Measurements from ENCODE around the gene TCERG1L. TPM values are rescaled to one million over a fixed set of nuclear protein-coding genes. Genes with fewer than 3 reads are reported as not detected.

The TCERG1L gene
- total RNA-seq, 2 donors from 2014 or later = not detected

GRCh38 chr10:131086094-131086493, 225.4 kb downstream of the TCERG1L start:
- H3K27me3 ChIP-seq (replicated peaks; ENCODE audit: insufficient read depth) = no peaks in the 10 kb centered on the region
- H3K9me3 ChIP-seq = no peaks in the 10 kb centered on the region

GRCh38 chr10:131085091-131085860, 226.2 kb downstream of the TCERG1L start:
- DNase-seq (ENCODE audit: low spot score) (no peak), ATAC-seq (ENCODE audit: insufficient number of reproducible peaks, low FRiP score, low read depth) (no peak)
- no peaks in the 10 kb centered on the region for H3K4me1 ChIP-seq (ENCODE audit: control insufficient read depth in 1 of 2, low read depth in 2 of 2)
- no peak overlapping the region for H3K27ac ChIP-seq
- no peaks in the 10 kb centered on the region for H3K36me3 ChIP-seq
- no peak overlapping the region for H3K4me3 ChIP-seq
- no peaks in the 10 kb centered on the region for H3K27me3 ChIP-seq (replicated peaks; ENCODE audit: insufficient read depth)
- H3K9me3 ChIP-seq = no peaks in the 10 kb centered on the region
- no peak for TF ChIP-seq CTCF (IDR thresholded peaks at IDR 0.05)

More at GRCh38 chr10:131086094-131086493, 225.4 kb downstream of the TCERG1L start:
- Histone ChIP-seq H3K4me1 (ENCODE audit: control insufficient read depth in 1 of 2, low read depth in 2 of 2) (no peaks in the 10 kb centered on the region), H3K4me3 (no peak overlapping the region), H3K36me3 (no peaks in the 10 kb centered on the region), H3K27ac (no peak overlapping the region)
- ATAC-seq (ENCODE audit: insufficient number of reproducible peaks, low FRiP score, low read depth) (no peak), DNase-seq (ENCODE audit: low spot score) (no peak)
- no peak for TF ChIP-seq CTCF (IDR thresholded peaks at IDR 0.05)

DNA sequence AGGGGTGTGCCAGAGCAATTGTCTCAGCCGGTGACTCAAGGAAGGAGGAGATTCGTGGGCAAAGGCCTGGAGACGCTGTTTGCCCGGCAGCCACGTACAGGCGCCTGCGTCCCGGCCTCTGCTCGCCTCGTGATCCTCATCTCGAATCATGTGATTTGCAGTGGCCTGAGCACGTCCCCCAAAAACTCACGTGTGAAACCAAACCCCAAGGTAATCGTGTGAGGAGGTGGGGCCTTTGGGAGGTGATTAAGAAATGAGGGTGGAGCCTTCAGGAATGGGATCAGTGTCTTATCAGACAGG, 226.8 kb downstream of the TCERG1L start:
- Histone ChIP-seq H3K36me3 (no peaks in the 10 kb centered on the region), H3K4me1 (ENCODE audit: control insufficient read depth in 1 of 2, low read depth in 2 of 2) (no peaks in the 10 kb centered on the region), H3K27me3 (replicated peaks; ENCODE audit: insufficient read depth) (no peaks in the 10 kb centered on the region), H3K4me3 (no peak overlapping the region), H3K27ac (no peak overlapping the region), H3K9me3 (no peaks in the 10 kb centered on the region)
- DNase-seq (ENCODE audit: low spot score) (no peak), ATAC-seq (ENCODE audit: insufficient number of reproducible peaks, low FRiP score, low read depth) (no peak)
- TF ChIP-seq CTCF (IDR thresholded peaks at IDR 0.05) = no peak

DNA sequence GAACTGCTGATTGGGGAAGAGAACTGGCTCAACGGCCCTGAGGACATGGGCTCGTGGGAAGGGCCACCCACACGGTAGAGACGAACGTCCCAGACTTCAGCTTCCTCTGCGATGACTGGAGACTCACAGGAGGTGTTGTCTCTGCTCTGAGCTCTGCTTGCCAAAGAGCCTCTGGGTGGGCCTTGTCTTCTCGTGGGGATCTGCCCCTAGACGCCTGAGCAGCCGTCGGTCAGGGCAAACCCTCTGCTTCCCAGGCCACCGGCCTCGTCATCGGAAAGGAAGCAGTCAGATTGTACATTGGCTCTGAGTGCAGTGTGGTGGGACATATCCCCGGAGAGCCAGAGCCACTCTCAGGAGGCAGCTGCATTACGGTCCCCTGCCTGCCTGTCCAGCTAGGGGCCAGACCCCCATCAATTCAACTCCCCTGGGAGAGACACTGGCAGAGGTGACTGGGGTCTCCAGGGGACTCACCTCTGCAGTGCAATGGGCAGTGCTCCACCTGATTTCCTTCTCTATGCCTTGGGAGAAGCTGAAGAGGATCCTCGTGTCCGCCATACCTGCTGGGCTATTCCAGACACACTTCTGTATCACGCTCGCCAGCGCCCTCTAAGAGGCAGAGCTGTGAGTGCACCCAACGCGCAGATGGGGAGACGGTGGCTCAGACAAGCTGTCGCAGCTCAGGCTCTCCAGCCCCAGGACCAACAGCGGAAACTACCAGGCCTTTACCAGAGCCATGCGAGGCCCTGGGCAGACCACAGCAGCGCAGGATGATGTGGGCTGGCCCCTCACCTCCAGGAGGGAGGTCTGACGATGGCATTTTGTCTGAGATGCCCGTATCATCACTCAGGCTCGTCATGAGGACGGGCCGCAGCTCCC, 227.4 kb downstream of the TCERG1L start:
- Histone ChIP-seq H3K9me3 (no peaks in the 10 kb centered on the region), H3K27me3 (replicated peaks; ENCODE audit: insufficient read depth) (no peaks in the 10 kb centered on the region), H3K4me3 (no peak overlapping the region), H3K4me1 (ENCODE audit: control insufficient read depth in 1 of 2, low read depth in 2 of 2) (no peaks in the 10 kb centered on the region), H3K27ac (no peak overlapping the region), H3K36me3 (no peaks in the 10 kb centered on the region)
- no peak for TF ChIP-seq CTCF (IDR thresholded peaks at IDR 0.05)
- ATAC-seq (ENCODE audit: insufficient number of reproducible peaks, low FRiP score, low read depth) = no peak
- no peak for DNase-seq (ENCODE audit: low spot score)

GRCh38 chr10:131082991-131083481, 228.5 kb downstream of the TCERG1L start:
- ATAC-seq (ENCODE audit: insufficient number of reproducible peaks, low FRiP score, low read depth) (no peak), DNase-seq (ENCODE audit: low spot score) (no peak)
- no peaks in the 10 kb centered on the region for H3K4me1 ChIP-seq (ENCODE audit: control insufficient read depth in 1 of 2, low read depth in 2 of 2)
- no peaks in the 10 kb centered on the region for H3K36me3 ChIP-seq
- H3K4me3 ChIP-seq = no peak overlapping the region
- no peaks in the 10 kb centered on the region for H3K27me3 ChIP-seq (replicated peaks; ENCODE audit: insufficient read depth)
- H3K27ac ChIP-seq = no peak overlapping the region
- TF ChIP-seq CTCF (IDR thresholded peaks at IDR 0.05) = no peak
- no peaks in the 10 kb centered on the region for H3K9me3 ChIP-seq

Data from thoracic aorta (tissue), 2 donors.